GM06990 (cell line): Measurements from ENCODE around the gene SEMA5A.

Experiments
- DNase-seq: peaks from one replicate; pipeline ENCODE4 v3.0.0-alpha.2; 2011; ENCODE audit not compliant: insufficient read length; ENCODE audit errors: extremely low read depth
- H3K27me3 ChIP-seq: replicated peaks from 2 replicates; pipeline ENCODE4 v1.6.0; 2011; ENCODE audit warnings: low read length; ENCODE audit not compliant: control insufficient read depth, insufficient read depth
- H3K36me3 ChIP-seq: 2 replicates; pipeline ENCODE4 v1.5.1; 2011; ENCODE audit warnings: low read length; ENCODE audit not compliant: control insufficient read depth, insufficient read depth
- H3K4me3 ChIP-seq: replicated peaks from 2 replicates; pipeline ENCODE4 v1.5.1; 2011; ENCODE audit warnings: low read depth, mild to moderate bottlenecking, control low read depth, low read length
- CTCF ChIP-seq: IDR thresholded peaks from 2 replicates; pipeline ENCODE4 v1.5.1; 2011; ENCODE audit warnings: low read length, control low read depth, mild to moderate bottlenecking, inconsistent platforms; ENCODE audit not compliant: insufficient read depth, poor library complexity, severe bottlenecking

Gene SEMA5A

GRCh38 chr5:9054821-9055589 is 490.9 kb downstream of the SEMA5A start:
- H3K4me3 ChIP-seq = no peak overlapping the region
- no peak for TF ChIP-seq CTCF
- DNase-seq = no peak
- no peaks in the 10 kb centered on the region for H3K36me3 ChIP-seq
- no peaks in the 10 kb centered on the region for H3K27me3 ChIP-seq

GRCh38 chr5:9054322-9054721 is 491.6 kb downstream of the SEMA5A start:
- no peak for TF ChIP-seq CTCF
- Histone ChIP-seq H3K36me3 (no peaks in the 10 kb centered on the region), H3K4me3 (no peak overlapping the region), H3K27me3 (no peaks in the 10 kb centered on the region)
- no peak for DNase-seq

- no peak for DNase-seq
- Histone ChIP-seq H3K36me3 (no peaks in the 10 kb centered on the region), H3K27me3 (no peaks in the 10 kb centered on the region), H3K4me3 (no peak overlapping the region)
- TF ChIP-seq CTCF = no peak
Measured at GRCh38 chr5:9052421-9052820, 493.5 kb downstream of the SEMA5A start.

- Histone ChIP-seq H3K4me3 (no peak overlapping the region), H3K27me3 (no peaks in the 10 kb centered on the region), H3K36me3 (no peaks in the 10 kb centered on the region)
- no peak for TF ChIP-seq CTCF
- DNase-seq = no peak
Measured at GRCh38 chr5:9051779-9052178, 494.1 kb downstream of the SEMA5A start.

GRCh38 chr5:9047932-9048331 is 497.9 kb downstream of the SEMA5A start:
- Histone ChIP-seq H3K4me3 (no peak overlapping the region), H3K27me3 (no peaks in the 10 kb centered on the region), H3K36me3 (no peaks in the 10 kb centered on the region; the same call in 1 of the 2 replicates)
- DNase-seq = no peak
- TF ChIP-seq CTCF = no peak
